ENCODE data around the gene SCYGR2. TPM values are rescaled to one million over a fixed set of nuclear protein-coding genes. Genes with fewer than 3 reads are reported as not detected.

SCYGR2 gene
- total RNA-seq, 1 experiment from 2014 or later = not detected

Other genes with a start within 250 kb of the SCYGR2 start
- 0.36 TPM in 1 of 2 replicates, not detected in the other for gene TM4SF20, start 219.6 kb upstream of the SCYGR2 start, total RNA-seq (2014; rRNA removed; shearing (Covaris generic))
- not detected in 2 replicates for gene SCYGR1, start 210.9 kb upstream of the SCYGR2 start, total RNA-seq (2014; rRNA removed; shearing (Covaris generic))
- gene AGFG1, start 126.7 kb upstream of the SCYGR2 start, total RNA-seq (2014; rRNA removed; shearing (Covaris generic)) = 38.0 and 40.9 TPM in 2 replicates
- not detected in 2 replicates for gene SCYGR3, start 15.9 kb downstream of the SCYGR2 start, total RNA-seq (2014; rRNA removed; shearing (Covaris generic))
- gene SCYGR4, start 18.6 kb downstream of the SCYGR2 start, total RNA-seq (2014; rRNA removed; shearing (Covaris generic)) = not detected in 2 replicates
- gene SCYGR5, start 67.9 kb downstream of the SCYGR2 start, total RNA-seq (2014; rRNA removed; shearing (Covaris generic)) = not detected in 2 replicates
- gene SLC19A3, start 119.1 kb downstream of the SCYGR2 start, total RNA-seq (2014; rRNA removed; shearing (Covaris generic)) = 0.03 TPM in 1 of 2 replicates, not detected in the other
- gene SCYGR6, start 125.9 kb downstream of the SCYGR2 start, total RNA-seq (2014; rRNA removed; shearing (Covaris generic)) = not detected in 2 replicates
- not detected in 2 replicates for gene SCYGR7, start 129.4 kb downstream of the SCYGR2 start, total RNA-seq (2014; rRNA removed; shearing (Covaris generic))
- not detected in 2 replicates for gene SCYGR8, start 147.0 kb downstream of the SCYGR2 start, total RNA-seq (2014; rRNA removed; shearing (Covaris generic))
- gene CCL20, start 214.9 kb downstream of the SCYGR2 start, total RNA-seq (2014; rRNA removed; shearing (Covaris generic)) = 0.18 and 0.31 TPM in 2 replicates

Data from HT-29 (cell line).